ENCODE data around the gene CLCA2.

The CLCA2 gene

GRCh38 chr1:86423873-86424272 lies at the start of gene CLCA2:
Gene CLCA2 (plus strand): TSS chr1:86424171. CDS start chr1:86424248, 77 bp downstream.
- no peak for DNase-seq (ENCODE audit: low read depth)

- DNase-seq (ENCODE audit: low read depth) = no peak
These were observed 48.3 kb upstream of the CLCA2 start for GRCh38 chr1:86375688-86376087.

GRCh38 chr1:86377341-86377740 lies 46.6 kb upstream of the CLCA2 start:
- no peak for DNase-seq (ENCODE audit: low read depth)

GRCh38 chr1:86378813-86379212 lies 45.2 kb upstream of the CLCA2 start:
- no peak for DNase-seq (ENCODE audit: low read depth)

GRCh38 chr1:86380257-86380861 lies 43.6 kb upstream of the CLCA2 start:
- peak; percentile 53 for DNase-seq (ENCODE audit: low read depth)

GRCh38 chr1:86381223-86381622 lies 42.7 kb upstream of the CLCA2 start:
- DNase-seq (ENCODE audit: low read depth) = no peak

GRCh38 chr1:86382878-86383277 lies 41.1 kb upstream of the CLCA2 start:
- DNase-seq (ENCODE audit: low read depth) = no peak

- DNase-seq (ENCODE audit: low read depth) = no peak
These were observed 35.9 kb upstream of the CLCA2 start for GRCh38 chr1:86387916-86388627.

- no peak for DNase-seq (ENCODE audit: low read depth)
These were observed 35.2 kb upstream of the CLCA2 start for GRCh38 chr1:86388777-86389176.

- no peak for DNase-seq (ENCODE audit: low read depth)
These were observed 34.7 kb upstream of the CLCA2 start for GRCh38 chr1:86389307-86389706.

GRCh38 chr1:86394416-86394815 lies 29.6 kb upstream of the CLCA2 start:
- peak; percentile 59 for DNase-seq (ENCODE audit: low read depth)

- peak; percentile 65 for DNase-seq (ENCODE audit: low read depth)
These were observed 28.0 kb upstream of the CLCA2 start, which contains the start of gene ODF2L for GRCh38 chr1:86395751-86396497. Gene ODF2L (minus strand): TSS chr1:86396323. CDS start chr1:86387027, 9,296 bp downstream.

GRCh38 chr1:86396498-86396890 lies 27.5 kb upstream of the CLCA2 start:
- no peak for DNase-seq (ENCODE audit: low read depth)

- peak; percentile 54 for DNase-seq (ENCODE audit: low read depth)
These were observed 14.5 kb upstream of the CLCA2 start for GRCh38 chr1:86409416-86410021.

- no peak for DNase-seq (ENCODE audit: low read depth)
These were observed 13.1 kb upstream of the CLCA2 start for GRCh38 chr1:86410879-86411278.

GRCh38 chr1:86416343-86416742 lies 7.6 kb upstream of the CLCA2 start:
- DNase-seq (ENCODE audit: low read depth) = no peak

- DNase-seq (ENCODE audit: low read depth) = no peak
These were observed 4.6 kb upstream of the CLCA2 start for GRCh38 chr1:86419277-86419903.

- DNase-seq (ENCODE audit: low read depth) = no peak
These were observed 2.2 kb upstream of the CLCA2 start for GRCh38 chr1:86421601-86422280.

- DNase-seq (ENCODE audit: low read depth) = no peak
These were observed 498 bp upstream of the CLCA2 start for GRCh38 chr1:86423473-86423872.

GRCh38 chr1:86429122-86429725 lies 5.3 kb downstream of the CLCA2 start:
- DNase-seq (ENCODE audit: low read depth) = no peak

GRCh38 chr1:86429835-86430234 lies 5.9 kb downstream of the CLCA2 start:
- DNase-seq (ENCODE audit: low read depth) = peak; percentile 86

All from HS-5 (cell line).